HG03432 (cell line): Measurements from ENCODE around the gene PKMYT1.

ENCODE experiments used
- ATAC-seq: cut with Tn5 transposase; IDR thresholded peaks from one replicate; pipeline ENCODE4 v1.9.1; 2021; ENCODE audit warnings: mild to moderate bottlenecking, moderate library complexity; ENCODE audit not compliant: unreplicated experiment

PKMYT1 gene

DNA sequence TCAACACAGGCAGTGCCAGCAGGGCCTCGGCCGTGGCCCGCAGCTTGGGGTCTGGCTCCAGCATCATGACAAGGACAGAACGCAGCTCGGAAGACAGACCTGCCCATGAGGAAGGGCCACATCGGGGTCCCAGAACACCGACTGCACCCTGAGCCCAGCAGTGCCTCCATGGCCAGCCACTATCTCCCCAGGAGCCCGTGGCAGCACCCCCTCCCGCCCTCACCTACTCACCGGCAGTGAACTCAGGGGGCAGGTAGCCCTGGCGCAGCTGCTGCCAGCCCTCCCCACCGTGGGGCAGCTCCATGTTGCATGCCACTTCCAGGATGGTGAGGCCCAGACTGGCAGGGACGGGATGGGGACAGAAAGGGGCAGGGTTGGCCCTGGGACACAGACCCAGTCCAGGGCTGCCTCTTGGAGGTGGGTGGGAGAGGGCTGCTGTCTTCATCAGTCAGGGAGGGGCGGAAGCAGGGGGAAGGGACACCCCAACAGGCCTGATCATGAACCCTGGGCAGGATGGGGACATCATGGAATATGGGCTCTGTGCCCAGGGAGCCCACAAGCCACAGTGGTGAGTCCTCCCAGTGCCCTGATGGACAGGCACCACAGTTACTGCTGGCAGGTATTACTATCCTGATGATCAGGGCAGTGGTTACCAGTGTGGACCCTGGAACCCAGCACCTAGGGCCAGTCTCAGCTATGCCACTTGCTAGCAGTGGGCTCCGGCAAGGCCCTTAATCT is 5.8 kb downstream of the PKMYT1 start:
- ATAC-seq: no peak

DNA sequence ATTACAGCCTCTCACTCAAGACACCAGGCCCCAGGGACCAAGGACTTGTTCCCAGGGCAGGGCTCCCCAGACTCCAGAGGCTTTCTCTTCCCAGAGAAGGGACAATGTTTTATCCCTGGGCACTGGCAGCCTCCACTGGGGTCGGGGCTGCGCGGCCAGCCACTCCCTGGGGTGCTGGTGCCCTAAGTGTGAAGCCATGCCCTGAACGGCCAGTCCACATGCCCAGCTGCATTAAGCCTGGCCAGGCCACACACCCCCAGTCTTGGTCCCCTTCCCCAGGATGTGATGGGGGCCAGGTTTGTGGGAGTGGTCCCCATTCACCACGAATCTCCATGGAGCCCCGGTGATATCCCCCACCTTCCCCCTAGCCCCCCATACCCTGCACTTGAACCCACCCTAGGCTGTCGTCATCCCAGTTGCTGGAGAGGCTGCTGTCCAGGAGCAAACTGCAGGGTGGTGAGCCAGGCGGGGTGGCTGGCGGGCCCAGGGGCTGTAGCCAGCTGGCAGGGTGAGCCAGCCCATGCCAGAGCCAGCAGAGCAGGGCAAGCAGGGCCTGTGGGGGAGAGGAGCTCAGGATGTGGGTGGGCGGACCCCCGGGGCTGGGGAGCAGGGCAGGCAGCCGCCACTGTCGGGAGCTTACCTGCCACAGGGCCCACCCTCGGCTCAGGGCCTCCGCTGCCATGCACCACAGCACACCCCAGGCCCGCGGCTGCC is 6.5 kb downstream of the PKMYT1 start:
- no peak for ATAC-seq

- ATAC-seq: no peak
These were observed 7.2 kb downstream of the PKMYT1 start for GRCh38 chr16:2973093-2973492.

- ATAC-seq: no peak
These were observed 8.1 kb downstream of the PKMYT1 start for GRCh38 chr16:2971985-2972784.

DNA sequence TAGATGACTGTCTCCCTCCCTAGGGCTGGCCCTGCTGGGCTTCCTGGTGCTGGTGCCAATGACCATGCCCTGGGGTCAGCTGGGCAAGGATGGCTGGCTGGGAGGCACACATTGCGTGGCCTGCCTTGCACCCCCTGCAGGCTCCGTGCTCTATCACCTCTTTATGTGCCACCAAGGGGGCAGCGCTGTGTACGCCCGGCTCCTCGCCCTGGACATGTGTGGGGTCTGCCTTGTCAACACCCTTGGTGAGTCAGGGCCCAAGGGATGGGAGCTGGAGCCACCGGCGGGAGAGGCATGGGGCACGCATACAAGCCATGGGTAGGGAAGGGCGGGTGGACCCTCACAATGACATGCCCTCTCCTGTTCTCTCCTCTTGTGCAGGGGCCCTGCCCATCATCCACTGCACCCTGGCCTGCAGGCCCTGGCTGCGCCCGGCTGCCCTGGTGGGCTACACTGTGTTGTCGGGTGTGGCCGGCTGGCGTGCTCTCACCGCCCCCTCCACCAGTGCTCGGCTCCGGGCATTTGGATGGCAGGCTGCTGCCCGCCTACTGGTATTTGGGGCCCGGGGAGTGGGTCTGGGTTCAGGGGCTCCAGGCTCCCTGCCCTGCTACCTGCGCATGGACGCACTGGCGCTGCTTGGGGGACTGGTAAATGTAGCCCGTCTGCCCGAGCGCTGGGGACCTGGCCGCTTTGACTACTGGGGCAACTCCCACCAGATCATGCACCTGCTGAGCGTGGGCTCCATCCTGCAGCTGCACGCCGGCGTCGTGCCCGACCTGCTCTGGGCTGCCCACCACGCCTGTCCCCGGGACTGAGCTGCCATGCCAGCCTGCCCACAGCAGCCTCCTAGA is 8.9 kb downstream of the PKMYT1 start:
- ATAC-seq: no peak

DNA sequence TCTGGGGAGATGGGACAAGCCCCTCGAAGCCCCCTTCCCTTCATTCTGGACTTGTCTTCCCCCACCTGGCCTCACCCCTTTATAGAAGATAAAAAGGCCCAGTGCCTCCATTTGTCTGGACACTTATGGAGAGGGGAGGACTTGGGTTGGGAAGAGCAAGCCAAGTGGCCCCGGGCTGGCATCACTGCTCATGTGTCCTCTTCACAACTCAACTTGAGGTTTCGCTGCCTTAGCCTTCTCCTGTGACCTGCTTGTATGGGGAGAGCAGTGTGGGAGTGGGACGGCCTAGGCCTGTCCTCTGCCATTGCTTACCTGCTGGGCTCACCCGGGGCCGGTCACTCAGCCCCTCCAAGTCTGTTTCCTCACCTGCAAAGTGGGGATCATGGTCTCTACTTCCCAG is 9.7 kb downstream of the PKMYT1 start:
- ATAC-seq: no peak

DNA sequence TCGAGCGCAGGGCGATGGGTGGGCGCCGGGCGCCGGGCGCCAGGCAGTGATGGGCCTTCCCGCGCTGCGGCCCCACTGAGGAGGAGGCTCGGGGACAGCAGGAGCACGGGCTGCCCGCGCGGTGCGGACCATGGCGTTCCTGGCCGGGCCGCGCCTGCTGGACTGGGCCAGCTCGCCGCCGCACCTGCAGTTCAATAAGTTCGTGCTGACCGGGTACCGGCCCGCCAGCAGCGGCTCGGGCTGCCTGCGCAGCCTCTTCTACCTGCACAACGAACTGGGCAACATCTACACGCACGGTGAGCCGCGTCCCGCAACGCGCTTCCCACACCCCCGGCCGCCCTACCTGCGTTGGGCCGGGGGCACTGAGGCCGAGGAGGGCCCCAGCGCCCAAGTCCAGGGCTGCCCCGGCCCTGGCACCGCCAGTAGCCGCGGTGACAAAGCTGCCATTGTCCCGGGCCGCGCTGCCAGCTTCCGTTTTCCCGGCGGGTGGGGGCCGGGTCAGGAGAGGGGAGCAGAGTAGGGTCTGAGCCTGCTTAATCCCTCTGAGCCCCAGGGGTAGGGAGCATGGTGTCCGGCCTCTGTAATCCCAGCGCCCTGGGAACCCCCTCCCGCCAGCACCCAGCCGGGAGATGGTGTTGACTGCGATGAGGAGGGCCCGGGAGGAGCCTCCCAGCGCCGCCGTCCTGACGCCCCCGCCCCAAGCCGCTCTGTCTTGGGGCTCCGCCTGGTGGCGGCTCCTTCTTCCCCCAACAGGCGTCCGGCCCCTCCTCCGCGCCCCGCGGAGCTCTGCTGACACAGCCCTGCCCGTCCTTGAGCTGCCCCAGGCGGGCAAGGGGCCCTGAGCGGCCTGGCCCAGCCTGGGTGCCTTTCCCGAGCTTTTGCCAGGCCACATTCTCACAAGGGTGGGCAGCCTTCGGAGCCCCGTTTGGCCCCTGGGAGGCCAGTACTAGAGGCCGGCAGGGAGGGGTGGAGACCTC is 10.4 kb downstream of the PKMYT1 start:
- peak; percentile 40 for ATAC-seq

DNA sequence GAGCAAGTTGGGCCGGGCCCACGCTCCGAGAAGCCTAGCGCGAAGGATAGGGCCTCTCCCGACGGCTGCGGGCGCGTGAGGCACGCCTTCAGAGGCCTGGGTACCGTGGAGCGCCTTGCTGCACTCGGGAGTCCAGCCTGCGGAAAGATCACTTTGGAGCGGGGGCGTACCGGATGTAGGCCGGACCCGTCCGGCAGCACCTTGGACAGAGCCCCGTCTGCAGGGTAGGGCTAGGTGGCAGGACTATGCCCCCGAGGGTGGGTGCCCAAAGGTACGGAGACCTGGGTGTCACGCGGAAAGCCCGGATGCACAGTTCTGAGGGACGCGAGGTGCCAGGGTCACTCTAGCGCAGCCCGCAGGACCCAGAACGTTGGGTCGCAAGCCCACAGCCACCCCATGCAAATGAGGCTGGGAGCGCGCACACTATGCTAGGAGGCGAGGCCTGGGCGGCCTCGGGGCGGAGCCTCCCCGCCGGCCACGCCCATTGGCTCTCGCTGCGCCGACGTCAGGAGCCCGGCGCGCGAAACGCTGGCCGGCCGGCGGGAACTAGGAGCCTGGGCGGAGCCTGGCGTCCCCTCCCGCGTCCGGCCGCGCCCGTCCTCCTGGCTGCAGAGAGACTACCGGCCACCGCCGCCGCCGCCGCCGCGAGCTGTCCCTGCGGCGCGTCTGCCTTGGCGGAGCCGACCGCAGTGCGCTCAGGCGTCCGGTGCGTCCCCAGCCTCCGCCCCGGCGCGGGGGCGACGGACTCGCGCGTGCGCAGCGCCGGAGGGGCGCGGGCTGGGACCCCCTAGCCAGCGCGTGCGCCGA is 11.3 kb downstream of the PKMYT1 start, which contains the start of gene PAQR4:
TSS of gene PAQR4 (plus strand) at position 611 of the 807 bp plus-strand sequence. CDS start 327 bp downstream, outside the sequence.
- ATAC-seq: peak; percentile 74

- ATAC-seq: no peak
These were observed 11.9 kb downstream of the PKMYT1 start for GRCh38 chr16:2968368-2968737.

DNA sequence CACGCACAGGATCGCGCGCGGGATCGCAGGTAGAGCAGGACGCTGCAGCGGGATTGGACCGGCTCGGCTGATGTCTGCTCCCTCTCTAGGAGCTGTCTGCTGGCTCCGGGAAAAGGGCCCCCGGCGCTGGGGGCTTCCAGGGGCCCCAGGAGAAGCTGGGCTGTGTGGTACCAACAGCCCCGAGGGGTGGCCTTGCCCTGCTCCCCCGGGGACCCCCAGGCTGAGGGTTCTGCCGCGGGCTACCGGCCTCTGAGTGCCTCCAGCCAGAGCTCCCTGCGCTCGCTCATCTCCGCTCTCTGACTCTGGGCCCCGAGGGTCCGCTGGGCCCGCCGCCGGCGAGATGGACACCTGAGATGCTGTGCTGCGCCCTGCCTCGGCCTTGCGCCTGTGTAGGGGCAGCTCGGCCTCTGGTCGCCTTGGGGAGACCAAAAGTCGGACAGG is 12.5 kb downstream of the PKMYT1 start:
- no peak for ATAC-seq

DNA sequence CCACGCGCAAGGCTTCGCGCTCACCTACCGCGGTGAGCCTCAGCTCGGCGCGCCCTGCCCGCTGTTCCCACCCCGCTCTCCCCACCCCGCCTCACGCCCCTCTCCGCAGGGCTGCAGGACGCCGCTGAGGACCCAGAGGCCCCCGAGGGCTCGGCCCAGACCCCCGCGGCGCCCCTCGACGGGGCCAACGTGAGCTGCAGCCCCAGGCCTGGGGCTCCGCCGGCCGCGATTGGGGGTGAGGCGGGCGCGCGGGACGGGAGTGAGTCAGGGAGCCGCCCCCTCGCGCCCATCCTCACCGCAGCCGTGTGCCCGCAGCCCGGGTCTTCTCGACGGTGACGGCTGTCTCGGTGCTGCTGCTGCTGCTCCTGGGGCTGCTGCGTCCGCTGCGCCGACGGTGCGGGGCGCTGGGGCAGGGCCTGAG is 13.0 kb downstream of the PKMYT1 start:
- ATAC-seq: no peak

DNA sequence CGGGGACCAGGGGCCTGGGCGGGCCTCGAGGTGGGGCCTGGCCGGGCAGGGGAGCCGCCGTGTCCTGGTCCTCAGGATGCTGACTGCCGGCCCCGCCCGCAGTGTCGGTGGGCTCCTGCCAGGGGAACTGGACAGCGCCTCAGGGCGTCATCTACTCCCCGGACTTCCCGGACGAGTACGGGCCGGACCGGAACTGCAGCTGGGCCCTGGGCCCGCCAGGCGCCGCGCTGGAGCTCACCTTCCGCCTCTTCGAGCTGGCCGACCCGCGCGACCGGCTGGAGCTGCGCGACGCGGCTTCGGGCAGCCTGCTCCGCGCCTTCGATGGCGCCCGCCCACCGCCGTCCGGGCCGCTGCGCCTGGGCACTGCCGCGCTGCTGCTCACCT is 13.4 kb downstream of the PKMYT1 start:
- no peak for ATAC-seq

DNA sequence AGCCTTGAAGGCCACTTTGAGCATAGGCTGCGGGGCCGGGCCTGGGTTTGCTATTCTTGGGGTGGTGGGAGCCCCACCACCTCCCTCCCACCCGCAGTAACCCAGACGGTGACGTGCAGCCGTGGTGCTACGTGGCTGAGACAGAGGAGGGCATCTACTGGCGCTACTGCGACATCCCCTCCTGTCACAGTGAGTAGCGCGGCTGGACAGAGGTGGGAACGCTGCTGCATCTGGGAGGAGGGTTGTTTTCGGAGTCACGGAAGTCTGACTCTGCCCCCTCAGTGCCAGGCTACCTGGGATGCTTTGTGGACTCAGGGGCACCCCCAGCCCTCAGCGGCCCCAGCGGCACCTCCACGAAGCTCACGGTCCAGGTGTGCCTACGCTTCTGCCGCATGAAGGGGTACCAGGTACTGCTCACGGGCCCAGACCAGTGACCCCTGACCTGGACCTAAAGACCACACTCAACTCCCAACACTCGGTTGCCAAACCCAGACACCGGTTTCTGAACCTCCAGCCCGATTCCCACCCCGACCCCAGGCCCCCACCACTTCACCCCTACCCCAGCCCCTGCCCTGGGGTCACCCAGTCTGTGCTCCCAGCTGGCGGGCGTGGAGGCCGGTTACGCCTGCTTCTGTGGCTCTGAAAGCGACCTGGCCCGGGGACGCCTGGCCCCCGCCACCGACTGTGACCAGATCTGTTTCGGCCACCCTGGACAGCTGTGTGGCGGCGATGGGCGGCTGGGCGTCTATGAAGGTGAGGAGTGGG is 14.0 kb downstream of the PKMYT1 start:
- no peak for ATAC-seq

DNA sequence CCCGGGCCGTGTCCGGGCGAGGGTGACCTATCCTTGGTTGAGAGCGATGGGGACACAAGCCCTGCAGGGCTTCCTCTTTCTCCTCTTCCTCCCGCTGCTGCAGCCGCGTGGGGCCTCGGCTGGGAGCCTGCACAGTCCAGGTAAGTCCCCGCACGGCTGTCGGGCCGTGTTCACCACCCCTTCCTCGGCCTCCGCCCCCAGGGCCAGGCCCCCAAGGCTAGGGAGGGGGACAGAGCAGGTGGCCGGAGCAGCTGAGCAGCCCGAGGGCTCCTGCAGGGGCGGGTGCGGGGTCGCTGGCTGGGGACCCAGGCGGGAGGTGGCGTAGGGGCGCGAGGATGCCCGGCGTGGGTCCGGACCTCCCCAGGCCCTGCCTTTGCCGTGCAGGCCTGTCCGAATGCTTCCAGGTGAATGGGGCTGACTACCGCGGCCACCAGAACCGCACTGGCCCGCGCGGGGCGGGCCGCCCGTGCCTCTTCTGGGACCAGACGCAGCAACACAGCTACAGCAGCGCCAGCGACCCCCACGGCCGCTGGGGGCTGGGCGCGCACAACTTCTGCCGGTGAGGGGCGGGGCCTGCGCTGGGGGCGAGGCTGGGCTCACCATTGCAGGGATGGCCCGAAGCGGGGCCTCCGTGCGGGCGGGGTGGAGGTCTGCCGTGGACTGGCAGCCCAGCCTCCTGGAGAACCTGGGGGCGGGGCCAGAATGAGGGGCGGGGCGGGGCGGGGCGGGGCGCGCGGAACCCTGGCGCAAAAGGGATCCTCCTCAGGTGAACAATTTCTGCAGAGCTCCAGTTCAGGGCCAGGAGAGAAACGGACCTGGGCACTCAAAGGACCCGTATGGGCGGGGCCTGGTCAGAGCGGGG is 15.5 kb downstream of the PKMYT1 start:
- no peak for ATAC-seq

DNA sequence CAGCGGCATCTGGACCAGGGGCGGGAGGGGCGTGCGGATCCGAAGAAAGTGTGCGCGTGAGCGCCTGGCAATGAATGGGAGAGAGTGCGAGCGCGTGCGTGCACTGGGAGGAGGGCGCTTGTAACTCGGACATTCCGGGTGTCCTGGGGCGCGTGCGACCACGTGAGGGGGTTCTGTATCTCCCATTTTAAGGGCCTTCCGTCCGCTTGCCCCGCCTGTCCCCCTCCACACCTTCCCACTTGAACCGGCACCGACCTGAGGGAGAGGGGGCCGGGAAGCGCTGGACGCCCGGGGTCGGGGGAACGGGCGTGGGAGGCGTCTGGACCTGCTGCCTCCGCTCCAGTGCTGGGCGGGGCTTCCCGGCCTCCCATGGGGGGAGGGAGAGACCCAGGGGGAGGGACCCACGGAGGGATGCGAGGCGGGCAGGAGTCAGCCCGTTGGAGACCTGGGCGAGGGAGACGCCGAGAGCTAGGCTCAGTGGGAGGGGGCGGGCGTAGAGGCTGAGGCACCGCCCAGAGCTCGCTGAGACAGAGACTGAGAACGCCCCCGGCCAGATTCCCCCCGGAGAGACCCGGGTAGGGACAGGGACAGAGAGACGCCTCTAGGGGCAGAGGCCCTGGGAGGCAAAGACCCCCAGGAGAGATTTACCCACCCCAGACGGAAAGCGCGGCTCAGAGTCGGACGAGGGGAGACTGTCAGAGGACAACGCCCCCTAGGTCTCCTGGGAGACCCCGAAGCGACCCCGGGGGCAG is 16.3 kb downstream of the PKMYT1 start, which contains the start of gene KREMEN2:
TSS of gene KREMEN2 (plus strand) at position 553 of the 752 bp plus-strand sequence. CDS start 246 bp downstream, outside the sequence.
- no peak for ATAC-seq

GRCh38 chr16:2963074-2963722 is 17.0 kb downstream of the PKMYT1 start:
- no peak for ATAC-seq
